GM18519 (cell line): ENCODE measurements around the gene C2.

Source experiments
- ATAC-seq: cut with Tn5 transposase; IDR thresholded peaks from one replicate; pipeline ENCODE4 v1.9.1; 2021; ENCODE audit warnings: mild to moderate bottlenecking, moderate library complexity; ENCODE audit not compliant: unreplicated experiment, low FRiP score

C2 gene

DNA sequence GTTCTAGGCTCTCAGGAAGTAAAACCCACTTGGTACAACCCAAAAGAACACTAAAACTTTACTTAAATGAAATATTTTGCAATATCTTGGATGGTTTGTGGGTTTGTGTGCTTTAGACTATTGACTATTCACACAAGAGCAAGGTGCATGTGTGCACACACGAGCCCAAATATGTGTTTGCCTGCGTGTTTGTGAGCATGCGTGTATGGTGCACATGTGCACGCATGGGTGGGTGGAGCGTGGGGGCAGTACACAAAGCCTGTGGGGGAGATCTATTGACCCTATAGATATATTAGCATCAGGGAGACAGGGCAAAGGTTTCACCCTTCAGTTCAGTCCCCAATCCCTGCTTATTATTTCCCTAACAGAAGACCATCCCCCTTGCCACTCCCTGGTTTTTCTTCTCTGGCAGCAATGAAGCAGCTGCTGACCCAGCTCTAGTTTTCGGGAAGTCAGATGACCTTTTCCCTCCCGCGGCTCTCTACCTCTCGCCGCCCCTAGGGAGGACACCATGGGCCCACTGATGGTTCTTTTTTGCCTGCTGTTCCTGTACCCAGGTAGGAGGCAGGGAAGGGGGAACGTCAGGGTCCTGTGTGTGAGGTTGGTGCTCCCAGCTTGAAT, at the start of gene C2:
TSS of gene C2 (plus strand) at position 476 of the 621 bp plus-strand sequence. CDS start at position 512, 36 bp downstream.
- no peak for ATAC-seq

DNA sequence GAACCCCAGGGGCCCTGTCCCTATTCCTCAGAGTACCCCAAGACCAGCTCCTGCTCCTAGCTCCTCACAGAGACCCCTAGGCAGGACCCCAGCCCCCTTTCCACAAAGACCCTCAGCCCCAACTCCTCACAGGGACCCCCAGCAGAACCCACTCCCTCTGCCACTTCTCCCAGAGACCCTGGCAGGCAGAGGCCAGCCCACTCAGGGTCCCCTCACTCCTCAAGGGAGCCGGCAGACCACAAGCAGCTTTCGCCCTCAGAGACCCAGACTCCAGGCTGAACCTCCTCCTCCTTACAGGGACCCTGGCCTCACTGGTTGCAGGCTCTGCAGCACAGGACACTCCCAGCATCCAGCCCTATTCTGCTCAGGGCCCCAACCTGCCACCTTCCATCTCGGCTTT, 49.3 kb upstream of the C2 start:
- no peak for ATAC-seq

DNA sequence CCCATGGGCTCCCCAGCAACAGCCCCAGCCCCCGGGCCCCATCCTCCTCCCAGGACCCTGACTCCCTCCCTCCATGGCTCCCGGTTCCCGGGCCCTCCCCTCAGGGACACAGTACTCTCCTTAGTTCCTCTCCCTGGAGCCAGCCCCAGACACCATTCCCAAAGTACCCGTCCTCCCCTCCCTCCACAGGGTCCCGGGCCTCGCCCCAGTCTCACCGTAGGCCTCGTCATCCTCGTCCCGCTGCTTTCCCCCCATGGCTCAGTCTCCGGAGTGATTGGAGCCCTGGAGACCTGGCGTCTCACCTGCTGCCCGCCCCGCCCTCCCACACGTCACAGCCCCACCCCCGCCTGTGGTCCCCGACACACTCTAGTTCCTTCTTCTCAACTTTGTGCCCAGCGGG, 48.8 kb upstream of the C2 start, which contains the start of gene SLC44A4:
TSS of gene SLC44A4 (minus strand) at position 272 of the 400 bp plus-strand sequence. CDS start at position 255, 17 bp downstream.
- no peak for ATAC-seq

DNA sequence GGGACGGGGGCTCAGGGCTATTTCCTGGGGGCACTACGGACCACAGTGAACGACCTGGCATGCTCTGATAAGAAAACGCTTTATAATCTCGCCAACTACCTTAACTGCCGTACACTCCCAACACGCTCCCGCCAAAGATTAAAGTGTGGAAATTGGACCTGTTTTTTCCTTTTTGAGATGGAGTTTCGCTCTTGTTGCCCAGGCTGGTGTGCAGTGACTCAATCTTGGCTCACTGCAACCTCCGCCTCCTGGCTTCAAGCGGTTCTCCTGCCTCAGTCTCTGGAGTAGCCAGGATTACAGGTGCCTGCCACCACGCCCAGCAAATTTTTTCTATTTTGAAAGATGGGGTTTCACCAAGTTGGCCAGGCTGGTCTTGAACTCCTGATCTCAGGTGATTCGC, 48.4 kb upstream of the C2 start:
- ATAC-seq, result no peak

DNA sequence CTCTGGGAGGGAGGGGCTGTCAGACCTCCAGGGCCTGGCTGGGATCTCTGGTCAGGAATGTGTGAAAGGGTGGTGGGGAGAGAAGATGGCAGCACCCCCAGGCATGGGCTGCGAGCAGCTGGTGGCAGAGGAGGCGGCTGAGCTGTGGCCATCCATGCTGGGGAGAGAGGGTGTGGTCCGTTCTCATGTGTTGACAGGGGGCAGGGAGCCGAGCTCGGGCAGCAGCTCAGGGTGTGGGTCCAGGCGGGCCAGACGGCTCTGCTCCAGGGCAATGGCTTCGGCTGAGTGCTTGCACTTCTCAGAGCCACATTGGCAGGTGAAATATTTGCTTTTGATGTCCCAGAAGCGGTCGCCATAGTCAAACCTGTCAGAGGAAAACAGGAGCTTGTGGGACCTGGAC, 47.6 kb upstream of the C2 start:
- no peak for ATAC-seq

DNA sequence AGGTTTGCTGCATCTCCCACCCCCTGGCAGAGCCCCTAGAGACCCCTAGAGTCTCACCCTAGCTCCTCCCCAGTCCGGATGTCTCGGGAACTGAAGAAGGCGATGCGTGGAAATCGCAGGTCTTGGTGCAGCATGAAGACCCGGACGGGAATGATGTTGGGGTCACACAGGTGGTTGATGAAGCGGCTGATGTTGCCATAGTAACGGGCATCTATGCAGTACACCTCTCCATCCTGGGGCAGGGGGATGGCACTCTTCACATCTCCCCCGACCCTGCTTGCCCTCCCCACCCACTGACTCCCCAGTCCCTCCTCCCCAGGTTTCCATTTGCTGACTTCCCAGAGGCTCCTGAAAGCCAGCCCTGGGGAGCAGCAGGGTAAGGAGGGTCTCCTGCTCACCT, 46.9 kb upstream of the C2 start:
- ATAC-seq, result no peak

DNA sequence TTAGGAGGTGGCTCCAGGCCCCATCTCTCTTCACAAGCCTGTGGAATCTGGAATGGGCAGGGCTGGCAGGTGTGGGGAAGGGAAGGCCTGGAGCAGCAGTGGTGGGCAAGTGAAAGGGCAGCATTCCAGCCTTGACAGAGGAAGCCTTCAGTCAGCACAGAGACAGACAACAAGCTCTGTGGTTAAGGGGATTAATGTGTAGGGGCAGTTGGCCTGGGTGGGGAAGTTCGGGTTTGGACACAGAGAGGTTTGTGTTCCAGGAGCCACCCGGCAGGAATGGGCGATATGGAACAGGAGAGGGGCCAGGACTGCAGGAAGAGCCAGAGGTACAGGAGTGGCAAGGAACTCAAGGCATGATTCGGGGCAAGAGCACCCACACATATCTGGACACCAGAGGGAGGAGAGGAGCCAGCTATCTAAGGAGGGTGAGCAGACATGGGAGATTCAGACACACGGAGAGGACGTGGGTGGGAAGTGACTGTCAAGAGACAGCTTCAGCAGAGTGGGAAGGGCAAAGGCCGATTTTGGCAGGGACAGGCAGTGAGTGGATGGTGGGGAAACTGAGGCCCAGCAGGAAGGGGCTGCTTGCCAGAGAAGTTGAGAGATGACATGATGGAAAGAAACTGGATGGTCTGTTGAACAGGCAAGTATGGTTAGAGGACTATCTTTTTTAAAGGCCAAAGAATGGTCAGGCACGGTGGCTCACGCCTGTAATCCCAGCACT, 46.2 kb upstream of the C2 start:
- ATAC-seq, result no peak

DNA sequence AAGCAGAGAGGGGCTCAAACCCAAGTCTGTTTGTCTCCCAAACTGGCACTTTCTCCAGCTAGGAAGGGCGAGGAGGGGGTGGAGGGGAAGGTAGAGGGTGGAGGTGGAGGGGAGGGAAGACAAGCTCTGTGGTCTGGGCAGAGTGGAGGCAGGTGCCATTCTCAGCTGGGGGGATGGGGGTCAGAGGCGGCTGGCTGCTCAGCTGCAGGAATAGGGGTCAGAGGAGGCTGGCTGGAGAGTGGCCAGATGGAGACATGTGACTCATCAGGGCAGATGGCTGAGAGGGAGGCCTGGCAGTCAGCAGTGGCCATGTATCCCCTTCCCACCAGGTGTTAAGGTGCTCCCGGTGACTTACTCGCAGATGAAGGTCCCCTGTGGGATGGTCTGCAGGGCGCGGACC, 45.2 kb upstream of the C2 start:
- ATAC-seq, result no peak

DNA sequence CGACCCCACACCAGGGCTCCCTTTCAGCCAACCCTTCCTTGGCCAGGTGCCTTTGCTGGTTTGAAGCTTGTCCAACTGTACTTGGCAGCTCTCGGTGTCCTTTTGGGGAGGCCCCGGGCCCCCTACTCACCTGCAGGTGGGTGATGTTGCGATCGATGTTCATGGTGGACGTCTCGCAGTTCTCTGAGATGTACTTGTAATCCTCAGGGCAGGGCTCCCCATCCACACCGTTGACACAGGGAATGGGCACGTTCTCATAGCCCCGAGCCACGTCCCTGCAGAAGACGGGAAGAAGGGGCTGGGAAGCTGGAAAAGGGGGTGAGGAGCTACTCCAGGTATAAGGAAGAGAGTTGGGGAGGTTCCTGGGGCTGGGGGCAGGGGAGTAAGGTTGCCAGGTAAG, 43.8 kb upstream of the C2 start:
- no peak for ATAC-seq

DNA sequence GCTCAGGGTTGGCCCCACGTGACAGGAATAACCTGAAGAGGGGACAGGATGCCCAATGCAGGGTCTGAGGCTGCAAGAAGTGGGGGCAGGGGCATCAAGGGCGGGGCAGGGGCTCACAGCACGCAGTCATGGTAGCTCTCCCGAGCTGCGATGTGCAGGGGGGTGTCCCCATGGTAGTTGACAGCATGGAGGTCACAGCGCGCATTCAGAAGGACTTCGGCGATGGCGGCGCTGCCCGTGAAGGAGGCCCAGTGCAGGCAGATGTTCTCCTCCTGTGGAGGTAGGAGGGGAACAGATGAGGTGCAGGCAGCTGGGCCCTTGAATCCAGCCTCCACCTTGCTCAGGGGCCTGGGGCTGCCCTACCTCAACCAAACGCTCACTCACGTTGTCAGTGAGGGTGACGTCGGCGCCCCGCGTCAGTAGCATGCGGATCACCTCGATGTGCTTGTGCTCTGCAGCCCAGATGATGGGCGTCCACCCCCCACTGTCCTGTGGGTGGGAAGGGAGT, 42.9 kb upstream of the C2 start:
- no peak for ATAC-seq

DNA sequence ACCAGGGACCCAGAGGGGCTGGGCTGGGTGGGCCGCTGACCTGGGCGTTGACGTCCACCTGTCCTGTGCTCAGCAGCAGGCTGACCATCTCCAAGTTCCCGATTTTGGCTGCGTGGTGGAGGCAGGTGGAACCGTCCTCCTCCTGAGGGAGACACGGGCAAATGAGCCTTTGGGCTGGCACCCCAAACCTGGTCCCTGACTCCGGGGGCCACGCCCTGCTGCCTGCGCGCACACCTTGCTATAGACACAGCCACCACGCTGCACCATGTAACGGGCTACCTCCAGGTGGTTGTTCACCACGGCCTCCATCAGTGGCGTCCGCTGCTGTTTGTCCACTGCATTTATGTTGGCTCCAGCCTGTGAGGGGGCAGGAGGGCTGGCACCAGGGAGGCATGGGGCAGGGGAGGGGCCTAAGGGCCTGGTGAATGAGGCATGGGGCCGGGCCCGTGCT, 41.0 kb upstream of the C2 start:
- ATAC-seq, result no peak

DNA sequence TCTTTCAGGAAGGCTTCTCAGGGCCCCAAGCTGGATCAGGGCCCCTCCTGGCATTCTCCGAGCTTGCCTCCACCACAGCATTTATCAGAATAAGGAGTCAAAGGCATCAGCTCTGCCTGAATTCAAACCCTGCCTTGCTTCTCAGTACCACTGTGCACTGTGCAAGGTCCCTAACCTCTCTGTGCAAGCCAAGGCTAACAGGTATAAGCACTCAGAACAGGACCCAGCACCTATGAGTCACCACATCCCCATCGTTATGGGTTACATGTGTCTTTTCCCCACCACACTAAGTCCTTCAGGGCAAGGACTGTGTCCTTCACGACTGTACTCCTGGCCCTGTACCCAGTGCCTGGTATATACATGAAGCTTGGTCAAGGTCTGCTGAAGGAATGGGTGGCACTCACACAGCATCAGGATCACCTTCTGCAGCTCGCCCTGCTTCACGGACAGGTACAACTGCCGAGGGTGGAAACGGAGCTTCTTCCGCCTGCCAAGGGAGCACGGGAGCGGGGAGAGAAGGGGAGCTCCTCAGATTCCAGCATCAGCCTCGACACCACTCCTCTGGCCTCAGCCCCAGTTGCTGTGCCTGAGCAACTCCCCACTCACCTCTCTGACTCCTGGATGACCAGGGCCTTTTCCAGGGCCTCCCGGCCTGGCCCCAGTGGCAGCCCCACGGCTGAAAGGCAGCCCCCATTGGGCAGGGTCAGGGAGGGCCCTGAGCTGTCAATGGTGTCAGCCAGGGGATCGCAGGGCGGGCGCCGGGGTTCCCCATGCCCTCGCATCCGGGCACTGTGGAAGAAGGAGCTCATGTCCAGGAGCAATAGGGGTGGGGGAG, 40.1 kb upstream of the C2 start:
- ATAC-seq, result no peak

DNA sequence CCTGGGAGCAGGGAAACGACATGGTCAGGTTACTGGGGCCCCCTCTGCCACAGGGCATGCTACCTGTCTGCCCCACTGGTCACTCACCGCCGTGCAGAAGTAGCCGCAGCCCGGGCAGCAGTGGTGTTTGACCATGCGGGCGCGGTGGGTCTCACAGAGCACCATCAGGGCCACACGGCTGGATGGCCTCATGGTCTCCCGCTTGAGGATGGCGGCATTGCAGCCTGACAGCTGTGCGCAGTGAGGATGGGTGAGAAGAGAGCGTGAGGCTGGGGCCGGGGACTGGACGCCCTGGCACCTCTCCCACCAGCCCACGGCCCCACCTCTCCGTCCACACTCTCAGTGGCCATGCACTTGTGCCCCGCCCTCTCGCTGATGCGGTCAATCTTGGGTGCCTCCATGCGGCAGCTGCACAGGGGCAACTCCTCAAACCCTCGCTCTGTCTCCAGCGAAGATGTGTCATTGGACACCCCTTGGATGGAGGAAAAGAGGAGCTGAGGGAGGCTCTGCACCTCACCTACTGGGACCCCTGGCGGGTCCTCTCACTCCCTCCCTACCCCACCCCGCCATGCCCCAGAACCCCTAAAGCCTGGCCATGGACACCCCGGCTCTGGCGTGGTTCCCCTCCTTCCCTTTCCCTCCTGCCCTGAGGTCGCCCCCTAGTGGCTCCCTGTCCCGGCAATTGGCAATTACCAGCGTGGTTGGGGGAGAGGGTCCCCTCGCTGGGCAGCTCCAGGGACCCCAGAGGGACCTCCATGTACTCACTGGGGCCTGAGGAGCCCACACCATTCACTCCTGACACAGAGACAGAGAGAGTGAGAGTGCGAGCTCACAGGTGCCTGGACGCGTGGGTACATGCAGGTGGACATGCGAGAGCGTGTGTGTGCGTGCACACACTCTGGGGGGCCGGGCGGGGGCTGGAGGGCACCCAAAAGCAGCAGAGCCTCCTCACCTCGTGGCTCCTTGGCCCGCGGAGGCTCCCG, 39.0 kb upstream of the C2 start:
- no peak for ATAC-seq

DNA sequence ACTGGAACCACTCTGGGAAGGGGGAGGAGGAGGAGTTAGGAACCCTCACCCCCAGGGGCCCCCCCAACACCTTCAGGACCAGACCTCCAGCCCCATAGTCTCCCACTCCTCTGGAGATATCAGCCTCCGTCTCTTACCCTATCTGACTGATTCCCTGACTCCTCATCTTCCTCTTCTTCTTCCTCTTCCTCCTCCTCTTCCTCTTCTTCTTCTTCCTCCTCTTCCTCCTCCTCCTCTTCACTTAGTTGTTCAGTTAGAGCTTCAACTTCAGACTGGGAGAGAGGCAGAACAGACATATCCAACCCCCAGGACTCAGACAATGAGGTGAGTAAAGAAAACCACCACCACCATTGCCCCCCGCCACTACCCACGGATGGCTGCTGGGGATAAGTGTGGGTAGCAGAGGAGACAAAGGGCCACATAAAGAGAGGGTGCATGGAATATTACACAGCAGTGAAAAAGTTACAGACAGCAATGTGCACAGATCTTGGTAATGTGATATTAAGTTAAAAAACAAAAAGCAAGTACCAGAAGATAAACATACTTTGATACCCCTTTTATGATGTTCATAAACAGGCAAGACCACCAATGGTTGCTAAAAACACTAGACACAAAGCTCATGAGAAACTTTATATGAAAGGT, 38.1 kb upstream of the C2 start:
- no peak for ATAC-seq

DNA sequence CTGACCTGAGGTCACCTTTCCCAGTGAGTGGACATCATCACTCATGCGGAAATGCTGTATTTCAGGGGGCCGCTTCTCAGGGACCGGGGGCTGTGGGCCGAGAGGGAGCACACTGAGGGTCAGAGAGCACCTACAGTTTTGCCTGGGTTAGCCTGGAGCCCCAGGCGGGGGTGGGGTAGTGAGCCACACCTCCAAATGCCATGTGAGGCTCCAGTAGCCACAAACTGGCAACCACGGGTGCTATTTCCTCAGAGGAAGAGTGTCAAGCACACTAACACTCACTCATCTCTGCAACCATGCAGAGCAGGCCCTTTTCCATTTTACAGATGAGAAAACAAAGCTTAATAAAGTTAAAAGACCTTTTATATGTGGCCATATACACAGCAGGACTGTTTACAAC, 34.7 kb upstream of the C2 start:
- no peak for ATAC-seq

DNA sequence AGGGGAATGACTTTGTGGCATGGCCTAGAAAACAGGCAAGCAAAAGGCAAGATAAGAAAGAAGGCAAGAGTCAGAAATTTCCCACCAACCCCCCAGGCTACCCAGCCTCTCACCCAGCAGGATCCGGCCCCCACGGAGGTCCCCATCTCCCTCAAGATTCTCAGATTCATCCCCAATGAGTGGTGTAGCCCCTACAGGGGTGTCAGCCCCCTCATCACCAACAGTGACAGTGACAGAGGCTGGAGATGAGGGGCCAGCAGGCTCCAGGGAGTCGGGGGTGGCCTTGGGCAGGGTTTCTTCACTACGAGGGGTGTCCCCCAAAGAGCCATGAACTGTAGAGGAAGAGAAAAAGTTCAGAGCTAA, 31.0 kb upstream of the C2 start:
- ATAC-seq, result no peak

DNA sequence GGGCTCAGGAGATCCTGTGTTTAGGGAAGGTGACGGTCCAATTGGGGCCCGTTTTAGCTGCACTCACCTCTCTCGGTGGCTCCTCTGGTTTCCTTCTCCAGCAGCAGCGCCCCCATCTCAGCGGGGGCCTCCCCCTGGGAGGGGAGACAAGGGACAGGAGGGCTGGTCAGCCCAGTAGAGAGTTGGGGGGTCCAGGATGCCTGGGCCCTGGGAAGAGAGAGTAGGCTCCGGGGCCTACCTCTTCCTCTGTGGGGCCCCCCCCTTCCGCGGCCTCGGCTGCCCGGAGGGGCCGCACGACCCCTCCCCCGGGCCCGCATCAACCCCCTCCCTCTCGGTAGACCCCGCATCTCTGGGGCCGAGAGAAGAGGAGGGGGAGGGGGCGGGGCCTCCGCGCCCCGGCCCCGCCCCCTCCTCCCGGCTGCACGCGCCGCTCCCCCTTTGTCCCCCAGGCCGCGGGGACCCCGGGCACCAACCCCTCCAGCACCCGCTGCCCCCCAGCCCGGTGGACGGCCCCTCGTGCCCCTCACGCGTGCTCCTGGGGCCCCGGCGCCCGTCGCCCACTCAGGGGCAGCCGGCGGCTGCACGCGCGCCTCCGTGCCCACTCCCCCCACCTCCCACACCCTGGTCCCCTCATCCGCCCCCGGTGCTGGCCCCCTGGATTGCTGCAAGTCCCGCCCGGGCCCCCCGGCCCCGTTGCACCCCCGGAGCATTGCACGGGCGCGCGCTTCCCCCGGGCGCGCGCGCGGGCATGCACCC, 30.5 kb upstream of the C2 start:
- ATAC-seq, result no peak

DNA sequence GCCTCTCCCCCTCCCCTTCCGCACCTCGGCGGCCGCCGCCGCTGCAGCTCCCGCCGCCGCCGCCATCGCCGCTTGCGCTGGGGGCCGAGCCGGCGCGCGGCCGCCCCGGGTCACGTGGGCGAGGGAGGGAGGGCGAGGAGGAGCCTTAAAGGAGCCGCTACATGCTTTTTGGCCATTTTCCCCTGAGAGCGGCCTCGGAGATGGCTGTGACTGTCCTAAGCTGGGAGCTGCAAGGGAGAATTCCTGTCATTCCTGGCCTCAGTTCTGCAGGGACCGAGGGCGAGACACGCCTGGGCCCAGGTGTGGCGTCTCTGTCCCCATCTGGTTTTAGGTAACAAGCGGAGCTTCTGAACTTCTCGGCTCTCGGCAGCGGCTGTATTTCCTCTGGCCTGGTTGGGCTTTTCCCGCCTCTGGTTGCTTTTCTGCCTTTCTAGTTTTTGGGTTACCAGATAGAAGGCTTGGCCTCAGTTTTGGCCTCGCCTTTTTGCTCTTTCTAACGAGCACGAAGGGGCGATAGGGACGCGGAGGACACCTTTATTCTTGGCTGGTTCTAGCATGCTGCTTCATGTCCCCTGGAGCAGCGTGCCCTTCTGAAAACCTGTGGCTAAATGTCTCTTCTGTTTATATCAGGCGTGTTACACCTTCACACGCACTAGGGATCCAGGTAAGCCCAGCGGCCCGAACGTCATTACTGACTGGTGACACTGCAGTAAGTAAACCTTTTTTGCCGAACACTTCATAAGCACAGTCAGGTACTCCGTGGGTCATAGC, 29.7 kb upstream of the C2 start, which contains the start of gene EHMT2:
TSS of gene EHMT2 (minus strand) at position 87 of the 771 bp plus-strand sequence. CDS start at position 66, 21 bp downstream.
- ATAC-seq, result no peak
